GM23338 (cell line): Measurements from ENCODE around the gene MLLT3. TPM values are rescaled to one million over a fixed set of nuclear protein-coding genes. Genes with fewer than 3 reads are reported as not detected.

ENCODE experiments used
- ATAC-seq: fragments of 200-7000 bp; cut with Tn5 transposase; 3 replicates; pipeline ENCODE4 v1.9.1; 2020
- DNase-seq: peaks from one replicate; pipeline ENCODE4 v3.0.0-alpha.2; 2015; ENCODE audit warnings: low spot score
- H2AFZ ChIP-seq: fragments of 200-600 bp; sonication (generic); 2 replicates; pipeline ENCODE4 v1.8.0; 2016; ENCODE audit warnings: antibody characterized with exemption, mild to moderate bottlenecking, moderate library complexity
- H3F3A ChIP-seq: fragments of 200-600 bp; sonication (generic); replicated peaks from 2 replicates; pipeline ENCODE4 v1.8.0; 2017; ENCODE audit warnings: antibody characterized with exemption, mixed run types, low read depth
- H3K27ac ChIP-seq: fragments of 200-600 bp; sonication (generic); 2 replicates; pipeline ENCODE4 v1.6.1; 2016; ENCODE audit warnings: low read depth
- H3K27me3 ChIP-seq: fragments of 200-600 bp; sonication (generic); 2 replicates; pipeline ENCODE4 v1.8.0; 2016; ENCODE audit warnings: mild to moderate bottlenecking, mixed run types, moderate library complexity; ENCODE audit not compliant: insufficient read depth
- H3K36me3 ChIP-seq: fragments of 200-600 bp; sonication (generic); 2 replicates; pipeline ENCODE4 v1.8.0; 2016; ENCODE audit warnings: mild to moderate bottlenecking; ENCODE audit not compliant: insufficient read depth
- H3K4me1 ChIP-seq: fragments of 200-600 bp; sonication (generic); 2 replicates; pipeline ENCODE4 v1.8.0; 2016; ENCODE audit warnings: mild to moderate bottlenecking, moderate library complexity; ENCODE audit not compliant: insufficient read depth
- H3K4me2 ChIP-seq: fragments of 200-600 bp; sonication (generic); 2 replicates; pipeline ENCODE4 v1.7.1; 2017; ENCODE audit warnings: mixed run types
- H3K4me3 ChIP-seq: fragments of 200-600 bp; sonication (generic); 2 replicates; pipeline ENCODE4 v1.6.1; 2016; ENCODE audit warnings: mixed run types
- H3K79me2 ChIP-seq: fragments of 200-600 bp; sonication (generic); replicated peaks from 2 replicates; pipeline ENCODE4 v1.8.0; 2017; ENCODE audit warnings: mild to moderate bottlenecking; ENCODE audit not compliant: insufficient read depth
- H3K9me2 ChIP-seq: fragments of 200-600 bp; sonication (generic); 2 replicates; pipeline ENCODE4 v1.8.0; 2017; ENCODE audit not compliant: insufficient read depth
- H4K20me1 ChIP-seq: fragments of 200-600 bp; sonication (generic); replicated peaks from 2 replicates; pipeline ENCODE4 v1.8.0; 2017; ENCODE audit warnings: mild to moderate bottlenecking; ENCODE audit not compliant: insufficient read depth
- H3K27ac Mint-ChIP-seq: 2 replicates; pipeline ENCODE4 v1.8.0; 2020; ENCODE audit warnings: inconsistent platforms, mild to moderate bottlenecking, moderate library complexity, mixed read lengths
- H3K27me3 Mint-ChIP-seq: 3 replicates; pipeline ENCODE4 v1.8.0; 2022; ENCODE audit warnings: low read depth, mild to moderate bottlenecking, moderate library complexity, mixed read lengths, inconsistent platforms; ENCODE audit not compliant: insufficient read depth, poor library complexity
- H3K36me3 Mint-ChIP-seq: 3 replicates; pipeline ENCODE4 v1.8.0; 2021; ENCODE audit warnings: low read depth, mild to moderate bottlenecking, inconsistent platforms, moderate library complexity, mixed read lengths
- H3K4me1 Mint-ChIP-seq: 3 replicates; pipeline ENCODE4 v1.8.0; 2020; ENCODE audit warnings: mild to moderate bottlenecking, inconsistent platforms, mixed read lengths
- H3K4me3 Mint-ChIP-seq: 3 replicates; pipeline ENCODE4 v1.8.0; 2021; ENCODE audit warnings: moderate library complexity, mild to moderate bottlenecking, inconsistent platforms, mixed read lengths
- H3K9me3 Mint-ChIP-seq: 3 replicates; pipeline ENCODE4 v1.8.0; 2020; ENCODE audit warnings: moderate library complexity, mild to moderate bottlenecking, inconsistent platforms, mixed read lengths
- CREB1 ChIP-seq: fragments of 250-450 bp; sonication (Bioruptor Pico); IDR thresholded peaks from 2 replicates; pipeline ENCODE4 v1.5.0; 2020; ENCODE audit warnings: low read depth, mild to moderate bottlenecking, moderate library complexity
- CTCF ChIP-seq, 2 experiments: fragments of 200-600 bp in 1 of 2; sonication (generic) in 1 of 2; conservative IDR thresholded peaks; 2 replicates each; pipeline versions ENCODE4 v1.5.1 to v1.6.1; 2016 to 2017; ENCODE audit warnings: antibody characterized with exemption in 2 of 2, low read depth in 2 of 2, mild to moderate bottlenecking in 2 of 2, moderate library complexity in 1 of 2
- ETS1 ChIP-seq: IDR thresholded peaks from 2 replicates; pipeline ENCODE4 v1.6.1; 2016; ENCODE audit warnings: antibody characterized with exemption
- EZH2 ChIP-seq: fragments of 200-600 bp; sonication (generic); IDR thresholded peaks from one replicate; pipeline ENCODE4 v1.8.0; 2017; ENCODE audit warnings: antibody characterized with exemption, mild to moderate bottlenecking, low read depth; ENCODE audit not compliant: unreplicated experiment
- EZH2phosphoT487 ChIP-seq: fragments of 200-600 bp; sonication (generic); IDR thresholded peaks from one replicate; pipeline ENCODE4 v1.8.1; 2018; ENCODE audit warnings: antibody characterized with exemption; ENCODE audit not compliant: unreplicated experiment
- JUNB ChIP-seq: IDR thresholded peaks from one replicate; pipeline ENCODE4 v1.6.1; 2016; ENCODE audit warnings: antibody characterized with exemption; ENCODE audit not compliant: unreplicated experiment
- NANOG ChIP-seq: IDR thresholded peaks from 2 replicates; pipeline ENCODE4 v1.6.1; 2016; ENCODE audit warnings: antibody characterized with exemption, borderline replicate concordance
- POLR2AphosphoS5 ChIP-seq: IDR thresholded peaks from 2 replicates; pipeline ENCODE4 v1.6.1; 2016; ENCODE audit warnings: antibody characterized with exemption, low read depth
- REST ChIP-seq: IDR thresholded peaks from one replicate; pipeline ENCODE4 v1.6.1; 2018; ENCODE audit warnings: antibody characterized with exemption; ENCODE audit not compliant: unreplicated experiment
- STAT1 ChIP-seq: IDR thresholded peaks from one replicate; pipeline ENCODE4 v1.6.1; 2016; ENCODE audit warnings: antibody characterized with exemption; ENCODE audit not compliant: unreplicated experiment
- ZNF114 ChIP-seq: fragments of 250-450 bp; sonication (Bioruptor Pico); IDR thresholded peaks from 2 replicates; pipeline ENCODE4 v1.5.0; 2020; ENCODE audit warnings: mild to moderate bottlenecking, moderate library complexity
- ZNF331 ChIP-seq: fragments of 250-450 bp; sonication (Bioruptor Pico); IDR thresholded peaks from 2 replicates; pipeline ENCODE4 v1.5.0; 2020; ENCODE audit warnings: low read depth, mild to moderate bottlenecking, moderate library complexity
- ZNF462 ChIP-seq: fragments of 250-450 bp; sonication (Bioruptor Pico); IDR thresholded peaks from 2 replicates; pipeline ENCODE4 v1.5.0; 2020; ENCODE audit warnings: mild to moderate bottlenecking, moderate library complexity
- polyA plus RNA-seq: library from polyadenylated mRNA; unstranded; fragments of >200 nt; fragmentation: Nextera tagmentation; extraction: Ambion mirVana; gene quantifications from 2 replicates; pipeline ENCODE4 v1.2.1, GENCODE V29; 2016
- total RNA-seq: library from RNA; depleted of rRNA; stranded (reverse); fragments of >200 nt; shearing (Covaris generic); gene quantifications from 2 replicates; pipeline ENCODE4 v1.2.3, GENCODE V29; 2014

MLLT3 gene
- total and polyA plus RNA-seq, 2 experiments from 2014 or later: 7.5 to 9.5 TPM

GRCh38 chr9:20632705-20633104 is 10.4 kb upstream of the MLLT3 start:
- Histone ChIP-seq H3K4me2 (no peak overlapping the region), H3K27ac (no peak overlapping the region), H2AFZ (no peak overlapping the region), H3K27me3 (no peaks in the 10 kb centered on the region), H4K20me1 (no peaks in the 10 kb centered on the region), H3K79me2 (no peaks in the 10 kb centered on the region), H3K9me2 (no peaks in the 10 kb centered on the region), H3K4me1 (peaks cover 21% of the 10 kb centered on the region), H3F3A (no peaks in the 10 kb centered on the region), H3K36me3 (no peaks in the 10 kb centered on the region), H3K4me3 (no peak overlapping the region)
- Mint-ChIP-seq H3K4me3 (no peak overlapping the region), H3K36me3 (no peaks in the 10 kb centered on the region), H3K27ac (no peak overlapping the region), H3K4me1 (peaks cover 28% of the 10 kb centered on the region), H3K9me3 (no peaks in the 10 kb centered on the region), H3K27me3 (no peaks in the 10 kb centered on the region)
- TF ChIP-seq ZNF462 (CRISPR knock-in tag) (no peak), ZNF114 (CRISPR knock-in tag) (no peak), ETS1 (no peak), NANOG (no peak), REST (no peak), CREB1 (CRISPR knock-in tag) (no peak), JUNB (no peak), STAT1 (no peak), EZH2 (no peak), EZH2phosphoT487 (no peak), CTCF (conservative IDR thresholded peaks at IDR 0.05; ENCODE audit: low read depth in 2 of 2) (no peak), POLR2AphosphoS5 (no peak), ZNF331 (CRISPR knock-in tag) (no peak)
- ATAC-seq: no peak
- no peak for DNase-seq
